ENCODE data around the gene DPYSL5. TPM values are rescaled to one million over a fixed set of nuclear protein-coding genes. Genes with fewer than 3 reads are reported as not detected.
A peak's percentile ranks its signal among the peaks of the same experiment; 100 is the strongest.

DPYSL5 gene
- total and polyA plus RNA-seq, 4 donors: not detected

DNA sequence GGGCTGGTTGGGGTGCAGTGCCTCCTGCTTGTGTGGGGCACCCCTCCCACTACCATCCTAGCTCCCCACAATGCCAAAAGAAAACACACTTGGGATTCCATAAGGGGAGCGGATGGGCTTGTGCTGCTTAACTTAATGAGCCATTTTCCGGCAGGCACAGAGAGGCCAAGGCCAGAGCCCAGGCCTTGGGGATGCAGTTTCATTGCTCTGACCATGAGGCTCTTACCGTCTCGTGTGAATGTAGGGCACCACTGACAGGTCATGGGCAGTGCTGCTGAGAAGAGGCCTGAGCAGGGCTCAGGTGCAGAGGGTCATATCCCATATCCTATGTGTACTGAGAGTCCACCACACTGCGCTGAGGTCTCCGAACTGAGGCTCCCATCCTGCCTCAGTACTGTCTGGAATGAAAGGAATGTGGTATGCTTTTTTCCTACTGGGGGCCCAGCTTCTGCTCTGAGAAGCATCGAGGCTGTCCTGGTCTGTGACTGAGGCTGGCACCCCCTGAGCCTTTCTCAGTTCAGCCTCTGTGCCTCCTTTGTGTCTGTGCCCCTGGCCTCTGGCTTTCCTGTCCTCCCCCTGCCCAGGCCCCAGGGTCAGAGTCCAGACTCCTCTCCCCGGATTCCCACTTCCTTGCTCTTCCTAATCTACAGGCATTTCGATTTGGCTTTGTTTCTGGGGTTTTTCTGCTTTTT, 77.3 kb downstream of the DPYSL5 start:
- TF ChIP-seq NR2F2 (IDR thresholded peaks at IDR 0.05): no peak
- TF ChIP-seq RXRA (IDR thresholded peaks at IDR 0.05): peak in 1 of 2 donors; percentile 4
- no peak for TF ChIP-seq JUND (IDR thresholded peaks at IDR 0.05)
- WGBS: 65% methylated on average over 9 of the region's 9 CpGs
- no peak for DNase-seq (ENCODE audit: low spot score)

GRCh38 chr2:26927221-26927620, 79.3 kb downstream of the DPYSL5 start:
- no peaks in the 10 kb centered on the region for H3K4me1 ChIP-seq (ENCODE audit: control insufficient read depth in 4 of 4, insufficient read depth in 4 of 4, low read length in 3 of 4)
- no peak overlapping the region for H3K27ac ChIP-seq (ENCODE audit: low read depth in 1 of 2, low read length in 2 of 2)
- no peaks in the 10 kb centered on the region for H3K27me3 ChIP-seq (ENCODE audit: control insufficient read depth in 4 of 4, insufficient read depth in 4 of 4, low read length in 3 of 4)
- H3K4me3 ChIP-seq (ENCODE audit: low read depth in 1 of 3, low read length in 3 of 3): no peak overlapping the region
- 92% methylated on average over 9 of the region's 9 CpGs for WGBS
- no peaks in the 10 kb centered on the region for H3K36me3 ChIP-seq (ENCODE audit: control insufficient read depth in 4 of 4, insufficient read depth in 3 of 4, low read depth in 1 of 4, low read length in 3 of 4)
- no peak overlapping the region for H3K9ac ChIP-seq (ENCODE audit: low read depth in 1 of 2, low read length in 2 of 2)
- TF ChIP-seq JUND (IDR thresholded peaks at IDR 0.05) (no peak), TAF1 (conservative IDR thresholded peaks at IDR 0.05) (no peak), HNF4A (conservative IDR thresholded peaks at IDR 0.05) (no peak), YY1 (IDR thresholded peaks at IDR 0.05) (no peak), SP1 (IDR thresholded peaks at IDR 0.05) (no peak), RAD21 (IDR thresholded peaks at IDR 0.05) (no peak), CTCF (IDR thresholded peaks at IDR 0.05; ENCODE audit: low read depth, low read length, missing input control) (no peak), FOXA1 (IDR thresholded peaks at IDR 0.05) (no peak), RXRA (IDR thresholded peaks at IDR 0.05) (no peak), FOXA2 (IDR thresholded peaks at IDR 0.05) (no peak), NR2F2 (IDR thresholded peaks at IDR 0.05) (no peak)
- H3K9me3 ChIP-seq (ENCODE audit: control insufficient read depth in 4 of 4, low read length in 3 of 4): no peaks in the 10 kb centered on the region
- DNase-seq (ENCODE audit: low spot score): no peak

More for the DNA sequence above, 77.3 kb downstream of the DPYSL5 start:
- peaks cover 0 to 3% (median 0%) of the 10 kb centered on the region in 4 donors for H3K27me3 ChIP-seq (ENCODE audit: control insufficient read depth in 4 of 4, insufficient read depth in 4 of 4, low read length in 3 of 4)
- H3K9ac ChIP-seq (ENCODE audit: low read depth in 1 of 2, low read length in 2 of 2): no peak overlapping the region
- H3K4me1 ChIP-seq (ENCODE audit: control insufficient read depth in 4 of 4, insufficient read depth in 4 of 4, low read length in 3 of 4): no peaks in the 10 kb centered on the region
- H3K9me3 ChIP-seq (ENCODE audit: control insufficient read depth in 4 of 4, low read length in 3 of 4): no peaks in the 10 kb centered on the region
- H3K4me3 ChIP-seq (ENCODE audit: low read depth in 1 of 3, low read length in 3 of 3): no peak overlapping the region
- no peak overlapping the region for H3K27ac ChIP-seq (ENCODE audit: low read depth in 1 of 2, low read length in 2 of 2)
- H3K36me3 ChIP-seq (ENCODE audit: control insufficient read depth in 4 of 4, insufficient read depth in 3 of 4, low read depth in 1 of 4, low read length in 3 of 4): no peaks in the 10 kb centered on the region

DNA sequence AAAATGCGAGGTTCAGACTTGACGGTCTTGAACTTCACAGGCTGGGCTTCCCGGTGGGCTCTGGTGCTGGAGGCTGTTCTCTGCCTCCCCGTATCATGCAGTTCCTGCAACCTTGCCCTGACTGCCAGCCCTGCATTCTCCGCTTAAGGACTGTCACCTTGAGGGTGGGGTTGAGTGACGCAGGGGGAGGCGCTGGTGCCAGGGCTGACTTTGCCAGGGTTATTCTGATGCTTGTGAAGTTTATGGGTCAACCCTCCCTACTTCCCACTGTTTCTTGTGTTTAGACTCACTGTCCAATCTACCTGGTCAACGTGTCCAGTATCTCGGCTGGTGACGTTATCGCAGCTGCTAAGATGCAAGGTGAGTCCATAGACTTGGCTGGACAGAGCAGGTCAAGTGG, 85.0 kb downstream of the DPYSL5 start:
- Histone ChIP-seq H3K36me3 (ENCODE audit: control insufficient read depth in 4 of 4, insufficient read depth in 3 of 4, low read depth in 1 of 4, low read length in 3 of 4) (no peaks in the 10 kb centered on the region), H3K4me1 (ENCODE audit: control insufficient read depth in 4 of 4, insufficient read depth in 4 of 4, low read length in 3 of 4) (no peaks in the 10 kb centered on the region), H3K9me3 (ENCODE audit: control insufficient read depth in 4 of 4, low read length in 3 of 4) (no peaks in the 10 kb centered on the region), H3K27me3 (ENCODE audit: control insufficient read depth in 4 of 4, insufficient read depth in 4 of 4, low read length in 3 of 4) (no peaks in the 10 kb centered on the region), H3K4me3 (ENCODE audit: low read depth in 1 of 3, low read length in 3 of 3) (no peak overlapping the region), H3K9ac (ENCODE audit: low read depth in 1 of 2, low read length in 2 of 2) (no peak overlapping the region), H3K27ac (ENCODE audit: low read depth in 1 of 2, low read length in 2 of 2) (no peak overlapping the region)
- DNase-seq (ENCODE audit: low spot score): no peak
- 76% methylated on average over 11 of the region's 11 CpGs for WGBS
- TF ChIP-seq YY1 (IDR thresholded peaks at IDR 0.05) (no peak), HNF4G (IDR thresholded peaks at IDR 0.05) (no peak), EGR1 (IDR thresholded peaks at IDR 0.05; ENCODE audit: low read depth in 2 of 2) (no peak)
- TF ChIP-seq, protein P1, sequence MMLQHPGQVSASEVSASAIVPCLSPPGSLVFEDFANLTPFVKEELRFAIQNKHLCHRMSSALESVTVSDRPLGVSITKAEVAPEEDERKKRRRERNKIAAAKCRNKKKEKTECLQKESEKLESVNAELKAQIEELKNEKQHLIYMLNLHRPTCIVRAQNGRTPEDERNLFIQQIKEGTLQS (IDR thresholded peaks at IDR 0.05): no peak

Data from liver (tissue), 9 donors.